GM21825 (cell line): ENCODE measurements around the gene SRCAP.

ENCODE experiments used
- ATAC-seq: cut with Tn5 transposase; IDR thresholded peaks from one replicate; pipeline ENCODE4 v1.9.1; 2021; ENCODE audit warnings: mild to moderate bottlenecking, moderate library complexity; ENCODE audit not compliant: unreplicated experiment

SRCAP gene

GRCh38 chr16:30787613-30788378, 88.8 kb downstream of the SRCAP start:
- ATAC-seq, result no peak
